D341Med (cell line): Measurements from ENCODE around the gene GOLPH3.
"Not testable (repeated sequence)": the region's sequence is repeated elsewhere in the genome, so short reads cannot be mapped to it uniquely, and the experiment has no call there.

Experiments used
- DNase-seq: peaks from one replicate; pipeline ENCODE4 v3.0.0; 2012; ENCODE audit warnings: low spot score

The GOLPH3 gene

DNA sequence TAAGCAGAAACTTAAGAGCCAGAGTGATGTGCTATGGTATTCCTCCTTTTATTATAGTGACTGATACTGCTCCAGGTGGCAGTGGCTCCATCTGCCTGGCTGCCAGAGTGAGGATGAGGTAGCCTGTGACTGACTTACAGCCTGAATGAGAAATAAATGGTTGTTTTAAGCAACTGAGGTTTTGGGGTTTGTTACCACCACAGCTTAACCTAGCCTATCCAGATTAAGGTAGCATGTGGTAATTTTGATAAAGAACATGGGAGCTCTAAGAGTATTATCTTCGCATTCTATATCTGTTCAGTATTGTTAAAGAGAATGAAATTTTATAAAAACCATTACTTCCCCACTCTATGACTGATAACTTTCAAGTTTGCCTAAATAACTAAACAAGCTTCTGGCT is 39.0 kb downstream of the GOLPH3 start:
- DNase-seq, result no peak

DNA sequence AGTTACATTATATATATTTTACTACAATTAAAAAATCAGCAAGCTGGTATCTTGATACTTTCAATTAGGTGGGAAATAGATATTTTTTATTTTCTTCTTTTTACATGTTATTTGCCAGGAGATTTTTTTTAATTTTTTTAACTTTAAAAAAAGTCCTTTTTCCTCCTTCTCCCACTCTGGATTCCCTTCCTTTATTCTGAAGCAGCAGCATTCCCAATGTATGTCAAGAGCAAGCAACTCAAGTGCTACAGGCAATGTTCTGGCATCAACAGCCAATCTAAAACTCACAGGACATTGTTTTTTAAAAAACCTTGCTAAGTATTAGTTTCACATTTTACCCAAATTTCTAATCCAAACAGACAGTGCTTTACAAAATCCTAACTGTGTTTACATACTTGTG is 41.4 kb downstream of the GOLPH3 start:
- DNase-seq, result no peak

DNA sequence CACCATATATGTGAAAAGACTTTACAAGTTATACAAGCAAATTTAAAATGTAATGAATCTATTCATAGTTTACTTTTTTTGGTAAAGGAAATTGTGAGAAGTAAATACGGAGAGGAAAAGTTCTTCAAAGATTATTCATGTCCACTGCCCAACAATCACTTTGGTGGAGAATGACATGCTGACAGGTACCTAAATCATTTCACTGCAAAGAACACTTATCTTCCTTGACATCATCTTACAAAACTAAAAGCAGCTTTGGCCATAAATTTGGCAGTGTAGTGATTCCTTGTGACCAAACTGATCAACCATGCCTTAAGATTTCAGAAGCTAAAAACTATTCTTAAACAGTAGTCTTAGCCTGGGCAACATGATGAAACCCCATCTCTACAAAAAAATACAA is 42.5 kb downstream of the GOLPH3 start:
- DNase-seq, result no peak

DNA sequence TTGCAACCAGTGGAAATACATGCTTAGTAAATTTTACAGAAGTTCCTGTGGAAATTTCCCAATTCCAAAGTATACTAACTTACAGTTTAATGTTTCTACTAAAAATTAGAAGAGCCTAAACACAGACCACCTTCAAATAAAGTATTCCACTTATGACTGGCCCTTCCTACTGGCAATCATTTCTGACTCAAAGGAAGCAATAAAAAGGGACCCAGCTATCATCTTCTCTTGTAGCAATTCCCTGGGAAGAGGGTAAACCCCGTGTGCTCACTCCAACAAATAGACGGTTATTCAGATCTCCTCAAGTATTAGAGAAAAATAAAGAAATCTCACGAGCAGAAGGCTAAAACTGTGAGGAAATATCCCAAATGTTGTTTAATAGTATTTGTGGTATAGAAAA is 43.3 kb downstream of the GOLPH3 start:
- no peak for DNase-seq

DNA sequence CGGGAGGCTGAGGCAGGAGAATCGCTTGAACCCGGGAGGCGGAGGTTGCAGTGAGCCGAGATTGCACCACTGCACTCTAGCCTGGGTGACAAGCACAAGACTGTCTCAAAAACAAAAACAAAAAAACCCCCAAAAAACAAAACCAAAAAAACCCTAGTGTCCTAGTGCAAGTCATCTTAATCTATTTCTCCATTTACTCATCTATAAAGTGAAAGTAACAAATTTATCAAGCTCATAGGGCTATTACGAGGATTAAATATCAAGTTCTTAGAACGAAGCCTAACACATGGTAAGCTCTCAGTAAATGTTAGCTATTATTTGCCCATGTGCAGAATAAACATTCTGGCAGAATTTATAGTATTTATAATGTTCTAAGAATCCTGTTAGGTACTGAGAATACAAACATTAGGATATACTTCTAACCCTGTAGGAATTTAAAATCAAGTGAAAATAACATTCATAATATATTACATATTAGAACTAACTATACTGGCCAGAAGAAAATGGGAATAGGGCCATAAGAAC is 45.0 kb downstream of the GOLPH3 start:
- no peak for DNase-seq

DNA sequence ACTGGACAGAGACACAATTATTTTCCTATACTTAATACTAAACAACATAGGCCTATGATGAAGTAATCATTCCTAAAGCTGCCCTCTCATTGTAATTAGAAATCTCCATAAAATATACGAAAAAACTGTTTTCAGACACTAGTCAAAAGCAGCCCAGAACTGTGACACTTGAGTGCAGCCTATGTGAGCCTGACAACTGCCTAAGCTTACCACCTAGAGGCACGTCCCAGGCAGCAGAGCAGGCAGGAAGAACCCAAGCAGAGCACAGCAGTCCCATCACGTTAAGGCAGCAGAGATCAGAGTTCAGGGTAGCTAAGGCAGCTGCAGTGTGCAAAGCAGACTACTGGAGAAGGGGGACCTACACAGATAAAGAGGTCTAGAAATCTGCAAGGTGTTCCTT is 46.4 kb downstream of the GOLPH3 start:
- no peak for DNase-seq

DNA sequence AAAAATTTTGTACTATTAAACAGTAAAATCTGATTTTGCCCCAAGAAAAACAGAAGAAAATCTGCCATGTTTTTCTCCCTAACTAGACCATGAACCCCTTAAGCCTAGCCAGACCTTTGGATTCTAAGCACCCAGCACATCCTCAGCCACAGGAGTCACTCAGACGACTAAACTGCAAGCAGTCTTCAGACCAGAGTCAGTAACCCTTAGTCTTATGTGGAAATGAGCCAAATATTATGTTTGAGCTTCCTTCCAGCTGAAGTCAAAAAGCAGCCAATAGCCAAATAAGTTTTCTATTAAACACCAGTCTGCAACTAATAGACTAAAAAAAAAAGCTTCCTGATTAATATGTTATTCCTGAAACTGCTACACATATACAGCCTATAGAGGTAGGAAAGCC is 47.4 kb downstream of the GOLPH3 start:
- no peak for DNase-seq

DNA sequence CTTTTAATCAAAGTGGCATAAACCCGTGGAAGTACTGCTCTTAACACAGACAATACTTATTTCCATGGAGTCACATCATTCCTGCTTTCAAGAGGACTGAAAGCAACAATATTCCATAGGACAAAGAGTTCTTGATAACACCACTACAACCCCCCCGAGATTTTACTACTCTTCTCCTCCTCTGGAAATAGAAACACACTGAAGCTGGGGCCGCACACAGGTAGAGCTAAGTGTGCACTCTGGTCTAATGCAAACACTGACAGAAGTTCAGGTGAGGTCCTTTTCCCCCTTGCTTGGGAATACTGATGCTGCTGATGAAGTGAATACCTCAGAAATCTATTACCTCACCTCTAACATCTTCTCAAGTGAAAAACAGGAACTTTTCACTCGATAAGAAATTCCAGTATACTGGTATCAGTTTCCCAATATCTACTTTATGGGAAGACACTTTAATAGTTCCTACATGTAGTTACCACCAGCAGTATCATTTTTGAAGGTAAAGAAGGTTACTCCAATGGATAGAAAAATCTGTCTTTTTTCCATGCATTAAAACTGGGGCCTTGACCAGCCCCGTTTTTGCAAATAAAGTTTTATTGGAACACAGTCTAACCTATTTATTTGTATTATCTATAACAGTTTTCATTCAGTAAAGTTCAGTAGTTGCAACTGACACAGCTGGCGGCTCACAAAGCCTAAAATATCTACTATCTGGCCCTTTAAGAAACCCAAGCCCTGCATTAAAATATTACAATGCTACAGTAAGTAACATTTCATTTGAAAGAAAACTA is 50.0 kb downstream of the GOLPH3 start:
- DNase-seq, result no peak

DNA sequence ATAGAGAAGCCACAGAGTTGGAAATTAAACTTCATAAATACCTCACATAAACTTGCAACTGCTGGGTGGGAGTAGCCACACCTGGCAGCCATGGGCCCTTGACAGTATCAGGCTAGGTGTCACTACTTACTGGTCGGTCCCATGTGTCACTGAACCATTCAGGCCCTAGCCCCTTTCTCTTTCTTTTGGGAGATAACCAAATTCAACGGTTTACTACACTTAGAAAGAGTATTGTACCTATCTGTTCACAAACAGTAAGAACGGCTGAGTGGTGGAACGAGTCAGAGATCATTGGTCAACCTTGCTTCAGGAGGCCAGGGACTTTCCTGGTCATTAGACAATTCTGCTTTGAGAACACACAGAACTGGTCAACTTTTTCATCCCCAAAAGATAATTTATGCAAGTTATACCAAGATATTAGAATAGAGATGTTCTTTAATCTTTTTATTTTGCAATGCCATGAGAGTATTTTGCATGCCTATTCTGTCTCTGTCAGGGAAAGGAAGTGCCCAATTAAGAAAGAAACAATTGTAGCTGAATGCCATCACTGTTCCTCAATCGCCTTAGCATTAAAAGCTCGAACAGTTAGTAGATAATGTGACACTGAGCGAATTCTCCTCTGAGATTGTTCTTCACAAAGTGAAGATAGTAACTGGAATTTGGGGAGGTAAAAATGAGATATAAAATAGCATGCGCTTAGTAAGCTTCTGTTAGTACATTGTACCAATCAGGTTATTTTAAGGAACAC is 50.9 kb downstream of the GOLPH3 start:
- no peak for DNase-seq

DNA sequence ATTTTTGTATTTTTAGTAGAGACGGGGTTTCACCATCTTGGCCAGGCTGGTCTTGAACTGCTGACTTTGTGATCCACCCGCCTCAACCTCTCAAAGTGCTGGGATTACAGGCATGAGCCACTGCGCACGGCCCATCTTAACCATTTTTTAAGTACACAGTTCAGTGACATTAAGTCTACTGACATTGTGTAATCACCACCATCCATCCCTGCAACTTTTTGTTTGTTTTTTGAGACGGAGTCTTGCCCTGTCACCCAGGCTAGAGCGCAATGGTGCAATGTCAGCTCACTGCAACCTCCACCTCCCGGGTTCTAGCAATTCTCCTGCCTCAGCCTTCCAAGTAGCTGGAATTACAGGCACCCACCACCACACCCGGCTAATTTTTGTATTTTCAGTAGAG is 55.2 kb downstream of the GOLPH3 start:
- not testable (repeated sequence) for DNase-seq

DNA sequence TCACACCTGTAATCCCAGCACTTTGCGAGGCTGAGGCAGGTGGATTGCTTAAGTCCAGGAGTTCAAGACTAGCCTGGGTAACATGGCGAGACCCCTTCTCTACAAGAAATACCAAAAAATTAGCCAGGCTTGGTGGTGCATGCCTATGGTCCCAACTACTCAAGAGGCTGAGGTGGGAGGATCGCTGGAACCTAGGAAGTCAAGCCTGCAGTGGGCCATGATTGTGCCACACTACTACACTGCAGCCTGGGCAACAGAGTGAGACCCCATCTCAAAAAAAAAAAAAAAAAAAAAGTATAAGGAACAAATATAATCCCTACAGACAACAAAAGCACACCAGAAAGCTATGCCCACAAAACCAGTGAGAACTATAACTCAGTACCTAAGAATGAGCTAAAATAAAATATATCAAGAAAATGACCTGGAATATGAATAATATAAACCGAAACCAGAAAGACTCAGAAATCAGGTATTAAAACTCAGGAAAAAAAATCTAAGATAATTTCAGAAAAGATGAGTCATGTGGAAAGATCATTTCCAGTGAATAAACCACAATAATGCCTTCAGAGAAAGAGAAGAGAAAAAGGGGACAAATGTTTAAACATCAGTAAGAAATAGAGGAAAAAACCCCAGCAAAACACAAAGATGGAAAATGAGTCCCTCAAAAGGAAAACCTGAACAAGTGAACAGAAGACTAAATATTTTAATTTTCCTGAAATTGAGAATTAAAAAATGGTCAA is 57.4 kb downstream of the GOLPH3 start:
- DNase-seq, result no peak

DNA sequence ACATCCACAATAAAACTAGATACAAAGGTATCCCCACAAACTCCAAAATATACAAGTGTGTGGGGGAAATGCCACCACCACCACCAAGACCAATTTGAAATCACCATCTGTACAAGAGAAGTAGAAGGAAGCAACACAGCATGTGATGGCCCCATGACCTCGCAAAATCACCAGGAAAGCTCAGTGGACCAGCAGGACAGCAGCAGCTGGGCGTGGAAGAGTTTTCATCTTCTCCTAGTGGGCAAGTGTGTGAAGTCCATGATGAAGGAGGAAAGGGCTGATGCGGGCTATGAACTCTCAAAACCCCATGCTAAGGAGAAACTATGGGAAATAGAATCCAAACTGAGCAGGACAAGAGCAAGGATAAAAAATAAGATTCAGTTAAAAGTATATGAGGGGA is 58.1 kb downstream of the GOLPH3 start:
- DNase-seq, result no peak

DNA sequence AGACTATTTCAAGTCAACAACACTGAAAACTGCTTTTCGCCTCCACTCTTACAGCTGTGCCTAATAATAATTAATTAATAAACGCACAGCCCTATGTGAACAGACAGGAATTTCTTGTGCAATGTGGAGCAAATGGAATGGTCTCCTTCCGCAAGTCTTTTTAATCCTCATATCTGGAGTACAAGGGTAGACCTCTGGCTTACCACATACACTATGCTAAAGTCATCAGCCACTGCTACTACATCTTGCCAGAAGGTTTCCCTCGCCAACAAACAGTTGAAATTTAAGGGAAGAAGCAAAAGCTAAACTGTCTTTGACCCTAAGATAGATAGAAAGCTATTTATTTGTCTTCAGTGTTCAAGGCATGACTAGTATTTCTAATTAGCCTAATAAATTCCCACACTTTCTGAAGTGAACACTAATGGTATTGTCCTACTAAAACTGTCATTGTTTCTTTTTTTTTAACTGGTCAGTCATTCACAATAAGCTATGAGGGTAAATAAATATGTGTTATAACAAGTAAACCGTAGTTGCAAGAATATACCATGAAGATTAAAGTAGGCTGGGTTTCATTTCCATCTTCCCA is 63.9 kb downstream of the GOLPH3 start:
- DNase-seq, result no peak

DNA sequence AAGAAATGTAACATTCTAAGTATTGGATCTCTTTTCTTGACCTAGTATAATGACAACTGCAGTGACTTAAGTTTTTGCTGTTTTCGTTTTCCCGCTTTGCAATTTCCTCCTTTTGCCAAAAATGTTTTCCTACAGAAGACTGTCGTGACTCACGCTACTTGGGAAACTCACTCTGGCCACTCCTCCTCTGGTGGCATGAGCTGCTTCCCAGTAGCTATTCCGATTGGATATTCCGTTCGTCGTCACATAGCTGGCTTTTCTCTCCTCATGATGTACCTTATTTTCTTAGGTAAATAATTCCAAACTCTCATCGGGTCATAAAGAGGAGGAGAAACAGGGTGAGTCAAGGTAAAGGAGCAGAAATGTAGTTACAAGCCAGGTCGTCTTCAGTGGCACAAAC is 64.9 kb downstream of the GOLPH3 start:
- DNase-seq, result no peak

DNA sequence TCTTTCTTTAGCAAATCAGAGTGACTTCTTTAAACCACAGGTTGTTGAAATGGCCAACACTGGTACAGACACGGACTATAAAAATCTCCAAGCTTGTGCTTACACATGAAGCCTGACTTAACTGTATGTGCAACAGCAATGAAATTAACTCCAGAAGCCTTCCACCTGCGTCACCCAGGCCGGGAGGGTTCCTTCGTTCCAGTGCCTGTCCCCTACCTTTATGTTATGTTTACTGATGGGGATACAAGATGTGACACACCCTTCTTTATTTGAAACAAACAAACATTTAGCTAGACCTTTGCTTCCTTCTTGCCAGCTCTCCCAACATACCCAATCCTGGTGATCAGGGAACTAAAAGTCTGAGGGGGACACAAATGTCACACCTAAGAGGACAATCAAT is 66.0 kb downstream of the GOLPH3 start:
- no peak for DNase-seq

DNA sequence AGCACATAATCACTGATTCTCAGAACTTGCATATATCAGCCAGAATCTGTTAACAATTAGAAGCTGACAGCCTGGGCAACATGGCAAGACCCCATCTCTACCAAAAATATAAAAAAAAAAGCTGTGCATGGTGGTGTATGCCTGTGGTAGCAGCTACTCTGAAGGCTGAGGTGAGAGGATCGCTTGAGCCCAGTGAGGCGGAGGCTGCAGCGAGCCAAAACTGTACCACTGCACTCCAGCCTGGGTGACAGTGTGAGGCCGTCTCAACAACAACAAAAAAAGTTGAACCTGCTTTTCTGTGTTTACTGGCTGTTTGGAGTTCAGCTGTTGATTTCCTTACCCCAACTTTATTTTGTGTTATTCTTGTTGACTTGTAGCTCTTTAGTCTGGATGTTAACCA is 66.8 kb downstream of the GOLPH3 start:
- no peak for DNase-seq

DNA sequence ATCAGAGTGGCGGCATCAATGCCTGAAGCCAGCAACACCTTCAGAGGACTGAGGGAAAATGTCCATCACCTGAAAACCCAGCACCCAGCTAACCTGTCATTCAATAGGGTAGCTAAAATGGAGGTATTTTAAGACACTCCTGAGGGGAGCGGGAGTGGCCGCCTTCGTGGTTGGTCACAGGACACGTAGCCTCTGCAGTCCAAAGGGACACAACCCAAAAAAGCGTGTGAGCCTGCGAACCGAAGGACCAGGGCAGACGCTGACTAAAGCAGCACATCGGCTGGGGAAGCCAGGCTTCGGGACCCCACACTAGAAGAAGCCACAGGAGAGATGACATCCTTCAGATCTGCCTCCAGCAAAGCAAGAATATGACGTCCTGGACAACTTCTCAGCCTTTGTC is 70.6 kb downstream of the GOLPH3 start:
- DNase-seq, result no peak

DNA sequence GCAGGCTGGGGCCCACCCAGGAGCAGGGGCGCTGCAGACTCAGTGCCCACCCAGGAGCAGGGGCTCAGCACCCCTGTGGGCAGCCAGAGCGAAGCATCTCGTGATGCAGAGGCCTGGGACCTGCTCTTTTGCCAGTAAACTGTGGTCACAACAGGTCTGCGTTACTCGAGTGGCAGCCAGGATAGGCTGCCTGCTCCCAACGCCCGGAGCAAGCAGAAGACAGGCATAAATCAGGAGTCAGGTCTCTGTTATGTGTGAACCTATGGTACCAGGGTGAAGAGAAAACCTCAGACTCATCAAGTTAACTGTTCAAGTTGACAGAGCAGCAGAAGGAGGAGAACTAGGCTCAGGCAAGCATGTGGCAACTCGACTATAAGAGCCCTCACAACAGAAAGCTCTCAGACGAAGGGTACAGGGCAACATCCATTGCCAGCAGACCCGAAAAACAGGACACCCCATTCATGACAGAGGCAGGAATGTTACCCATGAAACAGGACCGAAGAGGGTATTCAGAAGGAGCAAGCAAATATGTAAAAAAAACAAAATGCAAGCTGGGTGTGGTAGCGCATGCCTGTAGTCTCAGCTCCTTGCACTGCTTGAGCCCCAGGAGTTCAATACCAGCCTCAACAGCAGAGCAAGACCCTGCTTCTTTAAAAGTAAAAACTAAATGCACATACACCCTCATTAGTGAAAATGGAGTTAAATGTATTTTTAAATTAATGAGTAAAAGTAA is 71.7 kb downstream of the GOLPH3 start:
- no peak for DNase-seq

DNA sequence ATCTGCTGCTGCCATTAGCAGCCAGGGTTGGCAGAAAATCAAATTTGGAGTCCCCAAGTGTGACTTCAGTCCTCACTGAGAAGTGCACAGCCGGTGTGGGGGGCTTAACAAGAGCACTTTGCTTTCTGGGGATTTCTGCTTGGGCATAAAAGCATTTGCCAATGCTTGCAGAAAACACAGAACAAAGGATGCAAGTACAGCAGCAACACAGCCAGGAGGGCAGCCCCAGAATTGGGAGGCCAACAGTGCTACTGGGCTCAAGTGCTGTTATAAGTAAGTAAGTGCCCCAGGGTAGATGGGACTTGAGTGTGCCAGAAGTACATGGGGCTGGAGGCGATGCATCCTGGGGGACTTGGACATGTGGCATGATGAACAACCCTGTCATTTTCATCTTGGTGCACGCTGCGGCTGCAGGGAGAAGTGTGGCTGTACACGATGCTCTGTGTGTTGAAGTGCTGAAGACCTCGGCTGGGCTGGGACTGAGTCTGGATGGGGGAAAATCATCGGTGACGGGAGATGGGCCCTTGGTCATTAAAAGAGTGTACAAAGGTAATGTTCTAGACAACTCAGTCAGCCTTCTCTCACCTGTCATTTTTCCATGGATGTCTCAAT is 73.3 kb downstream of the GOLPH3 start:
- no peak for DNase-seq

DNA sequence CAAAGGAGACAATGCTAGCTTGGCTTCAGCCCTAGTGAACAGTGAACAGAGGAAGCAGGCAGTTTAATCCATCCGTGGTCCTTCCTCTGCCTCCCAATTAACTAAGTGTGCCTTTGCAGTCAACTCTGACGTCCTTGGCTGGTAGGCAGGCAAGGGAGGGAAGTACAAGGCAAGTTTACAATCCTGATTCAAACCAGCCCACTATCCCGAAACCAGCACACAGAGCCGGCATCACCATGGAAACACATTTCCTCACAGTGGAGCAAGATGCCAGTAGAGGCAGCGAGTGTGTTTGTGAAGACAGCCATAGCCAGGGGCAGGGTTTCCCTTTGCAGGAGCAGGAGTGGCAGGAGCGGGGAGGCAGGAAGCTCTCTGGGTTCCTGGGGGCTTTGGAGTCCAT is 73.9 kb downstream of the GOLPH3 start:
- DNase-seq, result no peak

DNA sequence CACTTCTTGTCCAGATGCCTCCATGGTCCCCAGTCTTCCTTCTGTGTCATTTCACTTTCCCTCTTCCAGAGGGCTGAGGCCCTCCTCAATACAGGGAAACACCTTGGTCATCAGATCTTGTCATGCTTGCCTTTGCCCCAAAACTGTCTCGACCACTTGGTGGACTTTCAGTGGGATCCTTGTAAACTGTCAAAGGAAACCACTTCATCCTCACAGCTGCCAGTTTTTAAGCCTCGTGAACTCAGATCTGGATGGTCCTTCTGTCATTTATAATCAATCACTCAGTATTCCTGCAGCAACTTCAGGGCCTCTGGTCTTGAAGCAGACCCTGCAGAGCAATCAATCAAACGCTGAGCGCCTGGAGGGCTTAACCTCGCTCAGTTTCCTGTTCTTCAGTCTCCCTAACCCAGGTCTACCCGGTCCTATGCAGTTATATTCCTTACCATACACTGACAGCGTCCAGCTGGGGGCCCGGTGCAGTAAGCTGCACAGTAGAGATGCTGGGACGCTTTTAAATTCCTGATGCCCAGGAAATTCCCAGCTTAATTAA is 74.6 kb downstream of the GOLPH3 start:
- no peak for DNase-seq
